OCI-LY3 (cell line): ENCODE results near the gene RPRD1A.

Experiments used
- H2AFZ ChIP-seq: fragments of 200-600, 300-600 bp; shearing (Covaris generic); 2 replicates; pipeline ENCODE4 v1.6.0; 2014; ENCODE audit warnings: antibody characterized with exemption, low read depth, low read length
- H3K27ac ChIP-seq: fragments of 200-600, 300-600 bp; sonication (generic); 2 replicates; pipeline ENCODE4 v1.5.1; 2014; ENCODE audit warnings: mild to moderate bottlenecking, low read length, moderate library complexity, mixed read lengths
- H3K27me3 ChIP-seq: fragments of 200-600, 300-600 bp; sonication (generic); 2 replicates; pipeline ENCODE4 v1.6.1; 2014; ENCODE audit warnings: low read depth, low read length, mixed read lengths
- H3K36me3 ChIP-seq: fragments of 200-600, 300-600 bp; sonication (generic); replicated peaks from 2 replicates; pipeline ENCODE3; 2014; ENCODE audit warnings: low read depth, low read length, mixed read lengths
- H3K4me1 ChIP-seq: fragments of 300-600, 200-600 bp; sonication (generic); 2 replicates; pipeline ENCODE4 v1.6.1; 2014; ENCODE audit warnings: low read length, mixed read lengths
- H3K4me2 ChIP-seq: fragments of 200-600, 300-600 bp; sonication (generic); 2 replicates; pipeline ENCODE4 v1.6.1; 2014; ENCODE audit warnings: low read length, mixed read lengths
- H3K4me3 ChIP-seq: fragments of 300-600, 200-600 bp; sonication (generic); 2 replicates; pipeline ENCODE4 v1.5.1; 2014; ENCODE audit warnings: antibody characterized with exemption, mild to moderate bottlenecking, low read length, moderate library complexity
- H3K79me2 ChIP-seq: fragments of 300-600, 200-600 bp; shearing (Covaris generic); 2 replicates; pipeline ENCODE4 v1.6.1; 2014; ENCODE audit warnings: mild to moderate bottlenecking, low read length, mixed read lengths
- H3K9ac ChIP-seq: fragments of 300-600, 200-600 bp; shearing (Covaris generic); 2 replicates; pipeline ENCODE4 v1.6.0; 2014; ENCODE audit warnings: mild to moderate bottlenecking, low read length, moderate library complexity
- H3K9me3 ChIP-seq: fragments of 200-600, 300-600 bp; shearing (Covaris generic); 2 replicates; pipeline ENCODE4 v1.6.1; 2014; ENCODE audit warnings: low read length, mixed read lengths; ENCODE audit not compliant: insufficient read depth
- H4K20me1 ChIP-seq: fragments of 200-600, 300-600 bp; sonication (generic); 2 replicates; pipeline ENCODE4 v1.6.1; 2016; ENCODE audit warnings: low read length, mixed read lengths; ENCODE audit not compliant: insufficient read depth
- EZH2phosphoT487 ChIP-seq: fragments of 200-600 bp; shearing (Covaris generic); IDR thresholded peaks from 2 replicates; pipeline ENCODE4 v1.6.1; 2018; ENCODE audit warnings: antibody characterized with exemption, mixed run types, low read depth
- TF ChIP-seq, protein P1 (sequence below): fragments of 200-600, 300-600 bp; sonication (generic); IDR thresholded peaks from 2 replicates; pipeline ENCODE4 v1.5.1; 2014; ENCODE audit warnings: antibody characterized with exemption, low read length, low read depth

RPRD1A gene

DNA sequence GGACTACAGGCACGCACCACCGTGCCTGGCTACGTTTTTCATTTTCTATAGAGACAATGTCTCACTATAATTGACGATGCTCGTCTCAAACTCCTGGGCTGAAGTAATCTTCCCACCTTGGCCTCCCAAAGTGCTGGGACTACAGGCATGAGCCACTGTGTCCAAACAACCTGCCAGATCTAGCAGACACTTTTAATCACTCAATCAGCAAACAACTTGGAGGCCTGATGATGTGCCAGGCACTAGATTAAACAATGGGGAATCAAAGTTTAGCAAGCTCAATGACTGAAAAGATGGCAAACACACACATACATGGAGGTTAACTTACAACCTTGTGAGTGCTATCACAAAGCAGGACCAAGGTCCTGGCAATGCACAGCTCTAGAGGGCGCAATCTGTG, 124.7 kb downstream of the RPRD1A start:
- no peak overlapping the region for H3K27ac ChIP-seq

GRCh38 chr18:35942133-35942532, 125.2 kb downstream of the RPRD1A start:
- H3K79me2 ChIP-seq, result no peaks in the 10 kb centered on the region
- no peak overlapping the region for H3K9ac ChIP-seq
- no peaks in the 10 kb centered on the region for H3K9me3 ChIP-seq
- H3K27me3 ChIP-seq, result no peaks in the 10 kb centered on the region
- H3K4me1 ChIP-seq, result peaks cover 10% of the 10 kb centered on the region
- H3K4me3 ChIP-seq, result no peak overlapping the region
- H3K27ac ChIP-seq, result no peak overlapping the region
- no peaks in the 10 kb centered on the region for H4K20me1 ChIP-seq
- TF ChIP-seq, protein P1, sequence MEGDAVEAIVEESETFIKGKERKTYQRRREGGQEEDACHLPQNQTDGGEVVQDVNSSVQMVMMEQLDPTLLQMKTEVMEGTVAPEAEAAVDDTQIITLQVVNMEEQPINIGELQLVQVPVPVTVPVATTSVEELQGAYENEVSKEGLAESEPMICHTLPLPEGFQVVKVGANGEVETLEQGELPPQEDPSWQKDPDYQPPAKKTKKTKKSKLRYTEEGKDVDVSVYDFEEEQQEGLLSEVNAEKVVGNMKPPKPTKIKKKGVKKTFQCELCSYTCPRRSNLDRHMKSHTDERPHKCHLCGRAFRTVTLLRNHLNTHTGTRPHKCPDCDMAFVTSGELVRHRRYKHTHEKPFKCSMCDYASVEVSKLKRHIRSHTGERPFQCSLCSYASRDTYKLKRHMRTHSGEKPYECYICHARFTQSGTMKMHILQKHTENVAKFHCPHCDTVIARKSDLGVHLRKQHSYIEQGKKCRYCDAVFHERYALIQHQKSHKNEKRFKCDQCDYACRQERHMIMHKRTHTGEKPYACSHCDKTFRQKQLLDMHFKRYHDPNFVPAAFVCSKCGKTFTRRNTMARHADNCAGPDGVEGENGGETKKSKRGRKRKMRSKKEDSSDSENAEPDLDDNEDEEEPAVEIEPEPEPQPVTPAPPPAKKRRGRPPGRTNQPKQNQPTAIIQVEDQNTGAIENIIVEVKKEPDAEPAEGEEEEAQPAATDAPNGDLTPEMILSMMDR, result no peak
- no peak for TF ChIP-seq EZH2phosphoT487
- H2AFZ ChIP-seq, result no peak overlapping the region
- H3K36me3 ChIP-seq, result no peaks in the 10 kb centered on the region
- H3K4me2 ChIP-seq, result no peak overlapping the region

More for the DNA sequence above, 124.7 kb downstream of the RPRD1A start:
- no peak for TF ChIP-seq EZH2phosphoT487
- TF ChIP-seq, protein P1, result no peak
- H4K20me1 ChIP-seq, result no peaks in the 10 kb centered on the region
- no peak overlapping the region for H2AFZ ChIP-seq
- no peaks in the 10 kb centered on the region for H3K27me3 ChIP-seq
- H3K4me1 ChIP-seq, result peaks cover 10% of the 10 kb centered on the region
- H3K4me3 ChIP-seq, result no peak overlapping the region
- no peak overlapping the region for H3K4me2 ChIP-seq
- H3K36me3 ChIP-seq, result no peaks in the 10 kb centered on the region
- no peaks in the 10 kb centered on the region for H3K9me3 ChIP-seq
- no peak overlapping the region for H3K9ac ChIP-seq
- no peaks in the 10 kb centered on the region for H3K79me2 ChIP-seq

- TF ChIP-seq, protein P1, result no peak
- TF ChIP-seq EZH2phosphoT487, result no peak
- H3K9ac ChIP-seq, result no peak overlapping the region
- no peaks in the 10 kb centered on the region for H3K27me3 ChIP-seq
- no peaks in the 10 kb centered on the region for H3K79me2 ChIP-seq
- H2AFZ ChIP-seq, result no peak overlapping the region
- H3K27ac ChIP-seq, result no peak overlapping the region
- no peak overlapping the region for H3K4me2 ChIP-seq
- H3K4me3 ChIP-seq, result no peak overlapping the region
- H3K9me3 ChIP-seq, result no peaks in the 10 kb centered on the region
- H3K36me3 ChIP-seq, result no peaks in the 10 kb centered on the region
- H3K4me1 ChIP-seq, result peaks cover 10% of the 10 kb centered on the region
- no peaks in the 10 kb centered on the region for H4K20me1 ChIP-seq
These were observed 126.1 kb downstream of the RPRD1A start for GRCh38 chr18:35941299-35941698.
